Measurements from ENCODE around the gene COL20A1.

Gene COL20A1

DNA sequence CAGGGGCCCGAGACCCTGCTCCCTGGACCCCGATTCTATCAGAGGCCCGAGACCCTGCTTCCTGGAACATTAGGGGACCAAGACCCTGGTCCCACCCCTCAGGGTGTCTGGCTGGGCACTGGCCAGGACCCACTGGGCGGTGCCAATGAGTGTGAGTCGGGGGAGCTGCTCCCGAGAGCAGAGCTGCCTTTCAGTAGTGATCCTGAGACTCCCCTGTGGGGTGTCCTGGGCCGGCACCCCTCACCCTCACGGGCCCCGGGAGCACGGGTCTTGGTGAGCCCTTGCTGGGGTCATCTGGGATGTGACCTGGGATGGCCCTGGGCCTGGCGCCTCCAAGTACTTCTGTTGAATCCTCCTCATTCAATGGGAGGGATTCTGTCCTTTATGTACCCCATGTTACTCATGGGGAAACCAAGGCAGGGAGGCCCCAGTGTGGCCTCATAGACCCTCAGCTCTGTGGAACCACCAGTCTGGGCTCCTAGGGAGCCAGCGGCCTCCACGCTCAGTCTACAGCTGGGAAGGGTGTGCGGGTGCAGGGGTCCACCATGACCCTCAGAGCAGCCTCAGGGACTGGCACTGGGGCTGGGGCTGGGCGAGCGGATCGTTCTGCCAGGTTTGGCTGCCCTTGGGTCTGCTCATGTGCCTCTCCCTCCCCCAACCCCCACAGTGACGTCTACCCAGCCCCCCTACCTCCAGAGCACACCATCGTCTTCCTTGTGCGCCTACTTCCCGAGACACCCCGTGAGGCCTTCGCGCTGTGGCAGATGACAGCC is 25.6 kb downstream of the COL20A1 start:
- no peak for DNase-seq (ENCODE audit: low read depth, low spot score)
- TF ChIP-seq, protein P1, sequence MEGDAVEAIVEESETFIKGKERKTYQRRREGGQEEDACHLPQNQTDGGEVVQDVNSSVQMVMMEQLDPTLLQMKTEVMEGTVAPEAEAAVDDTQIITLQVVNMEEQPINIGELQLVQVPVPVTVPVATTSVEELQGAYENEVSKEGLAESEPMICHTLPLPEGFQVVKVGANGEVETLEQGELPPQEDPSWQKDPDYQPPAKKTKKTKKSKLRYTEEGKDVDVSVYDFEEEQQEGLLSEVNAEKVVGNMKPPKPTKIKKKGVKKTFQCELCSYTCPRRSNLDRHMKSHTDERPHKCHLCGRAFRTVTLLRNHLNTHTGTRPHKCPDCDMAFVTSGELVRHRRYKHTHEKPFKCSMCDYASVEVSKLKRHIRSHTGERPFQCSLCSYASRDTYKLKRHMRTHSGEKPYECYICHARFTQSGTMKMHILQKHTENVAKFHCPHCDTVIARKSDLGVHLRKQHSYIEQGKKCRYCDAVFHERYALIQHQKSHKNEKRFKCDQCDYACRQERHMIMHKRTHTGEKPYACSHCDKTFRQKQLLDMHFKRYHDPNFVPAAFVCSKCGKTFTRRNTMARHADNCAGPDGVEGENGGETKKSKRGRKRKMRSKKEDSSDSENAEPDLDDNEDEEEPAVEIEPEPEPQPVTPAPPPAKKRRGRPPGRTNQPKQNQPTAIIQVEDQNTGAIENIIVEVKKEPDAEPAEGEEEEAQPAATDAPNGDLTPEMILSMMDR (IDR thresholded peaks at IDR 0.05; ENCODE audit: low read depth, low read length) = no peak
- in situ Hi-C loops (cut with HindIII; ENCODE audit: low sequenced_read_pairs) = no loop called here
- no peak overlapping the region for H3K4me3 ChIP-seq (ENCODE audit: low read depth, low read length)

DNA sequence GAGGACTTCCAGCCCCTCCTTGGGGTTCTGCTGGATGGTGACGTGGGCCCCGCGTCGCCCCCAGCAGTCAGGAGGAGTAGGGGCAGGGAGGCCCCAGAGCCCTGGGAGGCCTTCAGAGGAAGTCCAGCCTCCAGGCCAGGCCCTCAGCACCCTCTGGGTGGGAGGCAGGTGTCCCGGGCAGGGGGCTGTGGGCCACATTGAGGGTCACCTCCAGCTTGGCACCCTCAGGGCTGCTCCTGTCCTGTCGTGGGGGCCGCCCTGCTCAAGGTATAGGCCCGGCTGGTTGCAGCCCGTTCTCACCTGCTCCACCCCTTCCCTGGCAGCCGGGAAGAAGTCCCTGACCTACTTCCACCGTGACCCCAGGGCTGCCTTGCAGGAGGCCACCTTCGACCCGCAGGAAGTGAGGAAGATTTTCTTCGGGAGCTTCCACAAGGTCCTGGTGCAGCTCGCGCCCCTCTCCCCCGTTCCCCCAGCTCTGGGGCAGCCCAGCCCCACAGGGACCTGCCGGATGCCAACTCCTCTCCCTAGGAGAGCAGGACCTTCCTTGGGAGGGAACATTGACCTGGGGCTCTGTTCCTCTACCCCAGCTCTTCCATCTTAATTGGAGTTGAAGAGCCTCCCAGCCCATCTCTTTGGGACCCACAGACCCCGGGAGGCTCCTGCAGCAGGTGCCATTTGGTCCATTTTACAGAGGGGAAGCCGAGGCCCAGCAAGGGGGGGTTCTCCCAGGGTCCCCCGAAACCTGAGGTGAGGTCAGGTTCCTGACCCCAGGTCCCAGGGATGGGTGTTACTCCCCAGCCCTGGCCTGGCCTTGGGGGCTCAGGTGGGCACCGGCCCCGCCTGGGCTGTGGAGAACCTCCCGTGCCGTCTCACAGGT is 26.4 kb downstream of the COL20A1 start:
- no peak overlapping the region for H3K4me3 ChIP-seq (ENCODE audit: low read depth, low read length)
- in situ Hi-C loops (cut with HindIII; ENCODE audit: low sequenced_read_pairs) = no loop called here
- TF ChIP-seq, protein P1 (IDR thresholded peaks at IDR 0.05; ENCODE audit: low read depth, low read length) = no peak
- DNase-seq (ENCODE audit: low read depth, low spot score) = no peak

DNA sequence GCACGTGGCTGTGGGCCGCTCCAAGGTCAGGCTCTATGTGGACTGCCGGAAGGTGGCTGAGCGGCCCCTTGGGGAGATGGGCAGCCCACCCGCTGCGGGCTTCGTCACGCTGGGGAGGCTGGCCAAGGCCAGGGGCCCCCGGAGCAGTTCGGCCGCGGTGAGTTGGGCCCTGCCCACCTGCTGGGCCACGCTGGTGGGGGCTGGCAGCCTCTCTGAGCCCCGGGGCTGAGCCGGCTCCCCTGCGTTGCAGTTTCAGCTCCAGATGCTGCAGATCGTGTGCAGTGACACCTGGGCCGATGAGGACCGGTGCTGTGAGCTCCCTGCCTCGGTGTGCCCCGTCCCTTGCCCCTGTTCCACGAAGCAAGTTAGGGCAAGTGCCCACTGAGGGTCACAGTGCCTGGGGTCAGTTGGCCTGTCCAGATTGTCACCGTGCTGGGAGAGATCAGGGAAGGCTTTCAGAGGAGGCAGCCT is 27.1 kb downstream of the COL20A1 start:
- no peak overlapping the region for H3K4me3 ChIP-seq (ENCODE audit: low read depth, low read length)
- DNase-seq (ENCODE audit: low read depth, low spot score) = no peak
- in situ Hi-C loops (cut with HindIII; ENCODE audit: low sequenced_read_pairs) = no loop called here
- TF ChIP-seq, protein P1 (IDR thresholded peaks at IDR 0.05; ENCODE audit: low read depth, low read length) = no peak

DNA sequence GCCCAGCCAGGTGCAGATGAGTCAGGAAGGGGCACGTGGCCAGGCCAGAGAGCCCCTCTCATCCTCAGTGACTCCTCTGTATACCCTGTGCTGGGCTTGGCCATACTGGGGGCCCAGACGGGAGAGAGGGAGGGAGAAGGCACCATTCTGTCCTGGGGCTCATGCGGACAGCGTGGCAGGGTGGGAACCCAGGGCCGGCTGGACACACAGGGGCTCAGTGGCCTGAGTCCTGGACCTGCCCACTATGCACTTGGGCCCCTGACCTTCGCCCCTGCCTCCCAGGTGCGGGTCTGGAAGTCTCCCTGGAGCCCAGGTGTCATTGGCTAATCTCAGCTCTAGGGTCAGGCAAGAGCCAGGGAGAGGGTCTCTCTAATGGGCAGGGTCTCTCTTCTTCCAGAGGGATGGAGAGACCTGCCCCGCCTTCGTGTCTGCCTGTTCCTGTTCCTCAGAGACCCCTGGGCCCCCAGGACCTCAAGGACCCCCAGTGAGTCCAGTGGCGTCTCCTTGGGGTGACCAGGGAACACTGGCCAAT is 27.7 kb downstream of the COL20A1 start:
- DNase-seq (ENCODE audit: low read depth, low spot score) = no peak
- H3K4me3 ChIP-seq (ENCODE audit: low read depth, low read length) = no peak overlapping the region
- TF ChIP-seq, protein P1 (IDR thresholded peaks at IDR 0.05; ENCODE audit: low read depth, low read length) = no peak
- in situ Hi-C loops (cut with HindIII; ENCODE audit: low sequenced_read_pairs) = no loop called here

DNA sequence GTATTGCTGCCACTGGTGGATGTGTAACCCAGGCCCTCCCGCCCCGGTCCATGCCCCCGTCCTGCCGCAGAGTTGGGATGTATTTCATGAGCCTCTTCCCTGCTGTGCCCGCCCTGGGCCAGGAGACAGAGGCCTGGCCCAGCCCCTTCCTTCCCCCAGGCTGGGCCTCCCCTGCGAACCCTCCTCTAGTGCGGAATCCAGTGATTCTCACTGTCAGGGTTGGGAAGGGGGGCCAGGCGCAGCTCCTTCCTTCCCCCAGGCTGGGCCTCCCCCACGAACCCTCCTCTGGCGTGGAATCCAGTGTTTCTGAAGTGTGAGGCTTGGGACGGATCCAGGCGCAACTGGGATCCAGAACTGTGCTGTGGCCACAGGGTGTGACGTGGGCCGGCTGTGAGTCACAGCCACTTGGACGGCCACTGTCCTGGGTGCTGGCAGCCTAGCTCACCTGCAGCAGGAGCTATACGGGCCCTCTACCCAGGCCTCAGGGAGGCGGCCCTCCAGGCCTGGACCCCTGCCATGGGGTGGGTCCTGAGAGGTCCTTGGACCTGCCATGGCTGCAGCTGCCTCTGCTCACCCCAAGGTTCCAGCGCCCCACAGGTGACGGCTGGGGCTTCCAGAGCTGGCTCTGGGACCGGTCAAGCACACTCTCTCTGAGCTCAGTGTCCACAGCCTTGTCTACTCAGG is 28.3 kb downstream of the COL20A1 start:
- in situ Hi-C loops (cut with HindIII; ENCODE audit: low sequenced_read_pairs) = no loop called here
- DNase-seq (ENCODE audit: low read depth, low spot score) = no peak
- TF ChIP-seq, protein P1 (IDR thresholded peaks at IDR 0.05; ENCODE audit: low read depth, low read length) = no peak
- no peak overlapping the region for H3K4me3 ChIP-seq (ENCODE audit: low read depth, low read length)

All from astrocyte of the spinal cord (primary cell).